SKM-1 (cell line): ENCODE data around the gene RAB11FIP5.
"Not testable (repeated sequence)": the region's sequence is repeated elsewhere in the genome, so short reads cannot be mapped to it uniquely, and the experiment has no call there.

Experiments
- DNase-seq: peaks from one replicate; lab custom pipeline; 2025; ENCODE audit not compliant: unreplicated experiment; lab: John Stamatoyannopoulos, UW

Gene RAB11FIP5

DNA sequence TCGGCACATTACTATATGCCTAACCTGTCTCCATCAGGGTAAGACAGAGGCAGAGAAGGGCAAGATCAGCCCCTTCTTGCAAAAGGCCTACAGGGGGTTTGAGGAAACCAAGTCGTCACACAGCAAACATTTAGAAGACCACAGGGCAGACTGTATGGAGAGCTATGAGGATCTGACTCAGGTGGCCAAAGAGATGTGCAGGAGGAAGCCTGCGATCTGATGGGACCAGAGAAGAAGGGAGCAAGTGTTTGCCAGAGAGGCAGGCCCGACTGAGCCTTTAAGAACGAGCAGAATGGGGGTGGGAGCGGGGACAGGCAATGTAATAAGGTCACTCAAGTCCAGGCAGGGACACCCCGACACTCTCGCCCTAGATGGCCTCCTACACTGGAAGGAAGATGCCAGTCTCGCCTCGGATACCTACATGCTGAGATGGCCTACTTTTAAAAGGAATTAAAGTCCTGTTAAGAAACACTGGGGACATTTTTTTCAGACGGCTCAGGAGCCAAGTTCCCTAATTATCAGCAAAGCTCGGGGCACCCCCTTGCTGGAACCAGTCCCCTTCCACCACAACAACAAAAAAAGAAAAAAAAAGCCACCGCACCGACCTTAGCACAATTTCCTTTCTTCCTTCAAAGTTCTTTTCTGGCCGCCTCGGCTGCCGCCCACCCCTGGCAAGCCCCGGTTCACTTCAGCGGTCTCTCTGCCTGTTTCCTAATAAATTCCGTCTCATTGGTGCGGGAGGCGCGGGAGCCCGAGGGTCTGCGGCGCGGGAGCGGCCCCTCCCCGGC lies 42.7 kb downstream of the RAB11FIP5 start:
- no peak for DNase-seq

DNA sequence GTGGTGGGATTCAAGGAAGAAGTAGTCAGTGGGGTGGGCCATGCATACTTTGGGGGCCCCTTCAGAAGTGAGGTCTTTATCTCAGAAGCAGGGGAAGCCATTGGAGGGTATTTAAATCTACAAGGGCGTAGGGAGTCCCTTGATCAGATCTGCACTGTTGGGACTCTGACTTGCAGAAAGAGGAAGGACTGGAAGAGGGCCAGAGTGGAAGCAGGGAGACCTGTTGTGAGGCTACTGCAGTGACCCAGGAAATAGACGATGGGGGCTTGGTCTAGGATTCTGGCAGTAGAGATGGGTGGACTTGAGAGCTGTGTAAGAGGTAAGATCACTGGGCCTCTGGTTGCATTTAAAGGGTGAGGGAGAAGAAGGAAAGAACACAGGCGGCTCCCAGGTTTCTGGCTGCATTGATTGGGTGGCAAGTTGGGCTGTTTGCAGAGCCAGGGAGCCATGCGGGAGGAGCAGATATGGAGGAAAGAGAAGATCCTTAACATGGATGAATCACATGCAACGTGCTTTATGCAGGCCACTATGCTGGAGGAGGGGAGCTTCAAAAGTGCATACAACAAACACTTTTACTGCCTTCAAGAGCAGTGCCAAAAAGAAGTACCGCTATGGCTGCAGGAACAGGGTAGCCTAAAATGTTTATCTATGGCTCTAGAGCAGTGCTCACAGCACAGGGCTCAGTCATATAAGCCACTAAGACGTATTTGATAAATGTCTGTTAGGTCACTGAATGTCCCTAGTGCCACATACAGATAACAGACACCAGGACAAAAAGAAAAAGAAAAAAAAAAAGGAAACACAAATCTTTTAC lies 43.5 kb downstream of the RAB11FIP5 start:
- peak; percentile 44 for DNase-seq

DNA sequence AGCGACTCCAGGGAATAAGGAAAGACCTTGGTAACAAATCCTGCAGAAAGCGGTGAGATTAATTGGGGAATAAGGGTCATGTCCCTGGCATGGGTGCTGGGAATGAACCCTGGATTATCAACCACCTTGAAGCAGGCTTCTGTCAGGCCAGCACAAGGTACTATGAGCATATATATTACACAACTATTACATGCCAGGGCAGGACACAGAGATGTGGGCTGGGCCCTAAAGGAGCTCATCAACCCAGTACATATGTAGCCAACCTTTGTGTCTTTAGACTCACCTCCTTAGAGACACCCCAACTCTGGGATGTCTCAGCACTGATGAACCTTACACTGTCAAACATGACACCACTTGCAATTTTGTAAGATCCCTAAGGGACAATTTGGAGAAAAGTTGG lies 44.6 kb downstream of the RAB11FIP5 start:
- no peak for DNase-seq

DNA sequence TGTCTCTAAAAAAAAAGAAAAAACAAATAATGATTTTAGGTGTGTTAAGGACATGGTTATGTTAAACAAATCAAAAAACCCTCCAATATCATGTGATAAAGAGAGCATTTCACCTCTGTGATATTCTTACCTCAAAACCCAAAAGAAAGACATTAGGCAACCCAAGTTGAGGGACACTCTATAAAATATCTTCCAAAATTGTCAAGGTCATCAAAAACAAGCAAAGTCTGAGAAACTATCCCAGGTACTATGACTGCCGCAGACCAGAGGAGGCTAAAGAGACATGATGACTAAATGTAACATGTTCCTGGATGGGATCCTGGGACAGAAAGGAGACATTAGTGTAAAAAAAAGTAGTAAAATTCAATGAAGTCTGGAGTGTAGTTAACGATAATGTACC lies 45.7 kb downstream of the RAB11FIP5 start:
- DNase-seq, result no peak

DNA sequence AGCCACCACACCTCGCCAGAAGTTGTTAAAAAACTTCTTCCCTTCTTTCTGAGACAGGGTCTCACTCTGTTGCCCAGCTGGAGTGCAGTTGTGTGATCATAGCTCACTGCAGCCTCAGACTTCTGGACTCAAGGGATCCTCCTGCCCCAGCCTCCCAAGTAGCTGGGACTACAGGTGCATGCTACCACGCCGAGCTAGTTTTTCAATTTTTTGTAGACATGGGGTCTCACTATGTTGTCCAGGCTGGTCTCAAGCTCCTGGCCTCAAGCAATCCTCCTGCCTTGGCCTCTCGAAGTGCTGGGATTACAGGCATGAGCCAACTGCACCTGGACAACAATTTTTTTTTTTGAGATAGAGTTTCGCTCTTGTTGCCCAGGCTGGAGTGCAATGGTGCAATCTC lies 47.7 kb downstream of the RAB11FIP5 start:
- DNase-seq, result not testable (repeated sequence)

DNA sequence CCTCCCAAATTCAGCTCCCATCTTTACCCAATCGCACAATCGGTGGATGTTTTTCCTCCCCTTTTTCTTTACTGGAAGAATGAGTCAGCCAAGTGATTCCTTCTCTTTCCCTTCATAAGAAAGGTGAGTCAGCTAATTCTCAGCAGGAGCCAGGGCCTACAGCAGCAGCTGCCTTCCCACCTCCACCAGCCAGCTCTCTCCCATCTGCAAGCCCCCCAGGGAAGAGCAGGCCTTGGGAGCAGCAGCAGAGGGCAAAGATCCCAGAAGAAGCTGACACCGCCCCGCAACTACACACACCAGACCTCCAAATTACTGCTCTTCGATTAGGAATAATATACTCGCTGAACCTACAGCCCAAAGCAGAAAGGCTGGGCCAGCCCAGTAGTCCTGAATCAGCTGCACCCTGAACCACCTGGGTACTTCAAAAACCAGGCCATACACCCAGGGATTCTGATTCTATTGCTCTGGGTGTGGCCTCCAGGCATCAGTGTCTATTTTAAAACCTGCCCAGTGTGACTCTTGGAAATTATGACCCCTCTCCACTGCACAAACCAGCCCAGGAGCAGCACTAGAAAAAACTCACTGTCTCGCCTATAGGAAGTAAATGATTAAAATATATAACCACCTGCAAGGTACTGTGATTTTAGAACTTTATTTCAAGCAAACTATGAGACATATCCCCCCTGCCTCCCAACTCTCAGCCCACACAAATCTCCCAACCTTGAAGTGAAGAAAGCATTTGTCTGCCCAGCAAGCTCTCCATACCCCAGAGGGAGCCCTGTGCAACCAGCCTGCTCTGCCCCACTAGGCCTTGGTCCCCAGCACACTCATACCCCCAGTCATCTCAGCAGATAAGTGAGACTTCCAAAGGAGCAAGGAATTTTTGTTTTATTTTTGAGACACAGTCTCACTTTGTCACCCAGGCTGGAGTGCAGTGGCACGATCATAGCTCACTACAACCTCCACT lies 48.6 kb downstream of the RAB11FIP5 start:
- no peak for DNase-seq

DNA sequence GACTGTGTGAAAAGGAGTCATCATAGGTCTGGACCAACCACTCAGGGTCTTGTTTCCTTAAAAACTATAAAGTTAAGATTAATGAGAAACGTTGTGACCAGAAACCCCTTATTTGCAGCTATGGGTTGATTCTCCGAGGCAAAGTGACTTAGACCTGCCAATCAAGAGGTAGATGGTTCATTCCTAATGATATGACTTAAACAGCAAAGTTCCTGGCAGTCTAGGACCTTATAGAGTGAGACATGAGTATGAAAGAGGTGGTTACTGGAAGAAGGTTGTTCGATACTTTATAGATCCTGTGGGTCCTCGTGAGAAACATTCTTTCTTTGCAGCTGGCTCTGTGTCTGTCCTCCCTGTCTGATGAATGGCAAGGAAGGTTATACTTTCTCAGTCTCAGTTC lies 49.3 kb downstream of the RAB11FIP5 start:
- no peak for DNase-seq

DNA sequence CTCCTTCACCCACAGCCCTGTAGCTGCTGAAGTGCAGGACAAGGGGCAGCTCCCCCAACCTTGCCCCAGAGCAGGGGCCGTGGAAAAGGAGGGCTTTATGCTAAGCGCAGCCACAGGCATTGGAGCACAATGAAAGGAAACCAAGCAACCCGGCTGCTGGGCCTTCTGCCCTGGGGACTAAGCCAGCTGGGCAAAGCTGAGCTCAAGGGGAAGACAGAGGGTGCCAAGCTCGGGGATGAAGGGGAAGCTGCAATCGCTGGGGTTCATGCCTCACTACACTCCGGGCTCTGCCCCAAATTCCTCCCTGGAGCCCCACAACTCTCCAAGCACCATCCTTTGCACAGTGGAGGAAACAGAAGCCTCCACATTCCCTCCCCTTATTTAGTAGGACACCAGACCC lies 53.6 kb downstream of the RAB11FIP5 start:
- no peak for DNase-seq

DNA sequence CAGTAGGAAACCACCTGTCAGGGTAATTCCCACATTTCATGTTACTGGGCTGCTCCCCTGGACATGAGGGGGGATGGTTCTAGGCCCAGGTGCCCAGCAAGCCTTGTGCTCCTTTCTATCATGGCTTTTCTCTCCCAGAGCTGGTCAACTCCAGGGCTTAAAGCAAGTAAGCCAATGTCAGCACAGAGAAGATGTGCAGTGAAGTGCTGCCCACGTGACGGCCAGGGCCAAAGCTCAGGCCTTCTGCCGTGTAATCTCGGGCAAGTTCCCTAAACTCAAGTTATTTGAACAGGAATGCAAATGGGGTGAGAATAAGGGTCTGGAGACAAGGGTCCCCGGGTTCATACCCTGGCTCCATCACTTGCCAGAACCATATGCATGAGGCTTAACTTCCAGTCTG lies 57.8 kb downstream of the RAB11FIP5 start:
- no peak for DNase-seq

DNA sequence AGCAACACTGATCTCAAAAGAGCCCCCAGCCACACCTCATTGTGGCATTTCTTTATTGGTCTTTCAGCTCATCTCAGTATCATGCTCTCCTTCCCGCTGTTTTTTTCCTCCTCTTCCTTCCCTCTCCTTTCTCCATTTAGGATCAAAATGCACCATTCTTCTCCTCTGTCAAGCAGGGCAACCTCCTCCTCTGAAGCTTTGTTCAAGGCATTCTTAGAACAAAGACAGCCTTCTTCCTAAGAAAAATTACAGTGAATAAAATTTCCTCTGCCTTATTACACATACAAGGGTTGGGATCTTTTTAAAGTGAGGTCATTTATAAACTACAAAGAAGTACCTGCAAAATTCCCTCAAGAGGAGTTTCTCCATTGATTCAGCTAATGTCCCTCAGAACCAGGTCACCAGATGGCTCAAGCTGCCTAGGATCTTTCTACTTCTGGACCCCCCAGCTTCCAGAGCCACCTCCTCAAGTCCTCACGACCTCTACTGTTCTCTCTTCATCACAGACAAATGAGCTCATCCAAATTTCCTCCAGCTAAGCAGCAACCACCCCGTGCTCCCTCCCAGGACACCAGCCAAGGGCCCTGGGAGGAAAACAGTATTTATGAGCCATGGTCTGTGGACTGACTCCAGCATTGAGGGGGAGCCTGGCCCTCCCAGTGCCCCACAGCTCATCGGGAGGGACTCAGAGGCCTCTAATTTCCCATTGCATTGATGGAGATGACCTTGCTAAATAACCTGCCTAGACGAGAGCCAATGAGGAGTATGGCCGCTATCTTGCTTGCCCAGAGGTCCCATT lies 59.2 kb downstream of the RAB11FIP5 start:
- no peak for DNase-seq

DNA sequence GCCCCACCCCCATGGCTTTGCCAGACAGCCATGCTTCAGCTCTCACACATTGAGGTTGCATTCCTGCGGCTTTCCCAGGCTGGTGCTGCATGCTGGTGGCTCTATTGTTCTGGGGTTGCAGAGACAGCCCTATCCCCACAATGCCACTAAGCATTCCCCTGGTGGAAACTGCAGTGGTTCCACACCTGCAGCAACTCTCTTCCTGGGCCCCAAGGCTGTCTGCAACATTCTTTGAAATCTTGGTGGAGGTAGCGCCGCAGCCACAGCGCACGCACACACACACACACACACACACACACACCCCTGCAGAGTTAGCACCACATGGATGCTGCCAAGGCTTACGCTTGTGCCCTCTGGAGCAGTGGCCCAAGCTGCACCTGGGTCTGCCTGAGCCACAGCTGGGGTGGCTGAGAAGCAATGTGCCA lies 62.6 kb downstream of the RAB11FIP5 start:
- DNase-seq, result no peak

DNA sequence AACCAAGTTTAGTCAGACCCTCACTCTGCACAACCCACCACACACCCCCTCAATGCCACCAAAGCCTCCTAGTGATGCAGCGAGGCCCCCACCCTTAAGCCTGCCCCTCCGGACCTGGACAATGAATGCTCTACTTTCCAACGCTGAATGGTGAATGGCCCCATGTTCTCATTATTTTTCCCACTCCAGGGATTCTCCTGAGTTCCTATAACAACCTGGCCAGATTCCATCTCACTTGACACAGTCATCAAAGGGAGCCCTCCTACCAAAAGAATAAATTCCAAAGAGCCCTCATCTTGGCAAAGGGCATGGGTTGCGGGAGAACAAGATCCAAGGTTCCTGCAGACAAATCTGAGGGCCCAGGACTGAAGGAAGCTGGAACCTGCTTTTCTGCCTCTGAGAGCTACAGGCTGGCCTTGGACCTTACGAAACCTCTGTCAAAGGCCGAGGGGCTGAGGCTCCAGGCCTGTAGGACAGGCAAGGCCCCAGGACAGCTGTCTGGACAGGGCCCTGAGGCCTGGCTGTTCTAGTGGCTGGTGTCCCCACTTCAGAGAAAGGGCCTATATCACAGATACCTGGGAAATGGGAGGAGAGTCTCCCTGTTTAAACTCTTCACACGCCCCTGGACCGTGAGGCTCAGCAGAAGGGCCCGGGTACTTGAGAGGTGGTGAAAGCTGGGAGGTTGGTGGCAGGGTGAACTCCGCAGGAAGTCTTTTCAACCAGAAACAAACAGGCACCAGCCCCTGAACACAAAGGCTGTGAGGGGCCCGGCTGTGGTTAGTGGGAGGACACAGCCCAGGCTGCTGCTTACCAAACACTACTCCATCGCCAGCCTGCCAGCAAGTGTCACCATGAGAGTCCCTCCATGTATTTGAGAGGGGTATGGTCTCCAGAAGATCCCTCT lies 68.6 kb downstream of the RAB11FIP5 start:
- no peak for DNase-seq

DNA sequence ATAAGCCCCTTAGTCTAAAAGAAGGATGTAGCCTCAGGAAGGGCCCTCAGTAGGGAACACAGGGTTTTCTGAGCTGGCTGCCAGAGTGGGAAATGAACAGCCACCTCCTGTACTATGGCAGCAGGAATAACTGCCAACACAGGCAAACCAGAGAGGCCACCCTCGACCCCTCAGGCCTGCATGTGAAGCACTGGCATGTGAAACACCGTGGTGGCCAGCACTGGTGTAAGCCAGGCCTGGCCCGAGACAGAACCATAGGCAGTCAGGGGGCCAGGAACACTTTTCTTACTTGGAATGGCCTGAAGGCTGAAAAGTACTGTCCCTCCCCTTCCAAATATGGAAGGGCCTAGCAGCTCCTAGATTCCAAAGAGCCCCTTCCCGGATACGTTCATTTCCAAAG lies 69.5 kb downstream of the RAB11FIP5 start:
- DNase-seq, result no peak

DNA sequence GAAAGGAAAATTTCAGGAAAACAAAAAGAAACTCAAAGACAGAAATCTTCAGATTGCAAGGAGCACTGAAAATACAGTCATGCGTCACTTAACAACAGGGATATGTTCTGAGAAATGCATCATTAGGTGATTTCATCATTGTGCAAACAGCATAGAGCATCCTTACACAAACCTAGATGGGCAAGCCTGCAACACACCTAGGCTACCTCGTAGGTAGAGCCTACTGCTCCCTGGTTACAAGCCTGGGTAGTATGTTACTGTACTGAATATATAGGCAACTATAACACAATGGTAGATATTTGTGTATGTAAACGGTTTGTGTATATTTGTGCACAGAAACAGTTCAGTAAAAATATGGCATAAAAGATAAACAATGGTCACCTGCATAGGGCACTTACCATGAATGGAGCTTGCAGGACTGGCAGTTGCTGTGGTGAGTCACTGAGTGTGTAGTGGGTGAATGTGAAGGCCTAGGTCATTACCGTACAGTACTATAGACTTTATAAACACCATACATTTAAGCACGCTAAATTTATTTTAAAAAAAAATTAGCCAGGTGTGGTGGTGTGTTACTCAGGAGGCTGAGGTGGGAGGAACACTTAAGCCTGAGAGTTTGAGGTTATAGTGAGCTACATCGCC lies 74.7 kb downstream of the RAB11FIP5 start:
- no peak for DNase-seq

DNA sequence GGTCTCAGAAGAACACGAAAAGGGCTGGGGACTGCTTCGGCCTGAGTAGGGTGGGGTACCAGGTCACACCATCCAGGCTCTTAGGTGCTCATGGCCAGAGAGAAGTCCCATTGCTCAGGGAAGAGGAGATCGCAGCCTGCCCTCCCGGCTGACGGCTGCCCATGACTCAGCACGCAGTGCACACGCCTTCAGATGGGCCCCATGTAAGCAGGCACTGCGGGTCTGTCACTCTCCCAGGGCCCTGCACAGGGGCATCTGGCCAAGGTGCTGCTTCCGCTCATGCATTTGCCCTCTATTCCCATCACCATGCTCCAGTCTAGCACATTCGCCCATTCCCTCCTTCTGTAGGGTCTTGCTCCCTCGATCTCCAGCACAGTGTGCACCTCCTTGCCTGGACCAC lies 76.0 kb downstream of the RAB11FIP5 start:
- DNase-seq, result no peak

DNA sequence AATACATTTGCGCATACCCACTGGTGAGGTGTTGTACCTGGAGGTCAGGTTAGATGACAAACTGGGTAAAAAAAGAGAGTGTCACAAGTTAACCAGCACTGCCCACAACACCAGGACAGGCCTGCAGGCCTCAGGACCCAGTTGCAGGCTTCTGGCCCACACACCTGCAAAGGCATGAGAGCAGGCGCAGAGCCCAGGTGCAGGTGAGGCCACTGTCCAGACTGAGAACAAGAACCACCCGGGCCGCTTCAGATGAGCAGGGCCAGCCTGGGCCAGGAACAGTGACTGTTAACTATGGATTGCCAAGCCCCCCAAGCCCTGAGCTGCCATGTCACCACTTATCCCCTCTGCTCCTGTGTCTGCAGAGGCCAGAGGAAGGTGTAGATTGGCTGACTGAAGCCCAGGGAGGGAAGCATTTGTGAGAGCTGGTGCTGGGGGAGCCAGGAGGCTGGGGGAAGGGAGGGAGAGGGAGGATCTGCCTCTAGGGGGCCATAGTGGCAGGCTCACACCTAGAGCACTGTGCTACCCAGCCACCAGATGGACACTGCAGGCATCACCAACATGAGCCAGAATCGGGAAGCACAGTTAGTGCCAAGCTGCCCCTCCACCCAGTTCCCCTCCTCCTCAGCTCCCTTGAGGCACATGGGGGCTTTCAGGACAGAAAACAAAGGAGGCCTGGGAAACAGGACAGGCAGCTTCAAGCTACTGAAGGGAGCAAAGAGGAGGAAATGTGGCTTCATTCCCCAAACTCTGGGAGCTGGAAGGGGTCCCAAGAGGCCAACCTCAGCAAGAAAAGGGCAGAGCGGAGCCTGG lies 76.6 kb downstream of the RAB11FIP5 start:
- no peak for DNase-seq

DNA sequence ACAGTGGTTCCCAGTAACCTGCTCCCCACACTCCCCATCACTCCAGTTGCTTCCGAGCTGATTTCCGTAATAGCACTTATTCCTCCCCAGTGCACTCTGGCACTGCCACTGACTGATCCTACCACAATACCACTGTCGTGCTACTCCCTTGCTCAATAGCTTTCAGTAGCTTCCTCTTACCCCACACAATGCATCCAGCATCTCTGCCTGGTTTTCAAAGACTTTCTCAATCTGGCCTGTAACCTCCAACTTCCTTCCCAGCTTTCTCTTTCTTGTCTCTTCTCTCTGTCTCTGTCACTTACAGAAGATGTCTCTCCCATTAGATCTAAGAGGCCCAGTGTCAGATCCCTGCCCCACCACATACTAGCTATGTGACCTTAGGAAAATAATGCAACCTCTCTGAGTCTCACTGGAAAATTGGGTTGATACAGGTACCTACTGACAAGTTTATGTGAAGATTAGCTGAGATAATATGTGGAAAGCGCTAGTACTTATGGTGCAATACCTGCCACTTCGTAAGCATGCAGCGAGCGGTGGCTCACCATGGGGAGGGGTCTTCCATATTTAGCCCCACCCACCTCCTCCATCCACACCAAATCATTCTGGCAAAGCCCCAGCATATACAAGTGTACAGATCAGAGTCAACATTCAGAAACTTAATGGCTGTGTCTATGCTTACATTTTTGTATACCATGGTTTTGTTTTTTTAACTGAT lies 77.9 kb downstream of the RAB11FIP5 start:
- DNase-seq, result peak; percentile 97
